HG03095 (cell line): ENCODE results near the gene CCBE1.

Experiments used
- ATAC-seq: cut with Tn5 transposase; IDR thresholded peaks from one replicate; pipeline ENCODE4 v1.9.1; 2021; ENCODE audit warnings: moderate library complexity; ENCODE audit not compliant: unreplicated experiment

CCBE1 gene

DNA sequence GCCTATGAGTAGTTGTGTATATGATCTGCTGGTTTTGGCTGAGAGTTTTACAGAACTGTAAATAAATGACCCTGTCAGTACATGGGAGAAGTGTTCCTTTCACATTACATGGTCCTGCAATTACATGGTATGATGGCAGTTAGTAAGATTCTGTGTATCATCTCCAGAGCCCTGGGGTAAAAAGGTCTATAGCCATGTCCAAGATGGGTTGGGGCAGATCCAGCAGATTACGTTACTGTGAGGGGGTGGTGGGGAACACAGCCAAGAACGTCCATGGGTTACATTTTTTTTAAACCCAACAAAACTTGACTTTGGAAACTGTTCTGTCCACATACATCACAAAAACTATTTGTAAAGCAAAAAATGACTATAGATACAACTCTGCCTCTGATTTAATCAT lies 274.0 kb downstream of the CCBE1 start:
- ATAC-seq = no peak

- no peak for ATAC-seq
These were observed 277.0 kb downstream of the CCBE1 start for GRCh38 chr18:59420244-59420643.

DNA sequence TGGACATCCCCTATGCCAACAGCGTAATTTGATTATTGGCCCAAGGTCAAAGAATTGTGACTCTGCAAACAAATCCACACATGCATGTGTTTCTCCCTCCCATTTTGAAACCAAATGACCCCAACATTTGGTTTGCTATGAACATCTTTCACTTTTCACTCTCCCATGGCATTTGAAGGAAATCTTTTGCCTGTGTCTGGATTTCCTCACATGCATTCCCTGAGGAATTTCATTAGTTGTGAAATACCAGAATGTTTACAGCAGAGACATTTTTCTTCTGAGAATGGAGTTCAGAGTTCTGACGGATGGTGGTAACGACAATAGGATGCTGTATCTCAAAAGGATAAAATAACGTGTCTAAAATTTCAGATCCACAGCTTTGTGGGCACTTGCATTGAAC lies 277.8 kb downstream of the CCBE1 start:
- ATAC-seq = no peak

GRCh38 chr18:59416818-59417217 lies 280.4 kb downstream of the CCBE1 start:
- no peak for ATAC-seq

GRCh38 chr18:59414111-59414653 lies 283.0 kb downstream of the CCBE1 start:
- ATAC-seq = no peak

GRCh38 chr18:59402432-59403090 lies 294.7 kb downstream of the CCBE1 start:
- peak; percentile 99 for ATAC-seq

GRCh38 chr18:59400407-59400806 lies 296.8 kb downstream of the CCBE1 start:
- no peak for ATAC-seq

- ATAC-seq = no peak
These were observed 301.7 kb downstream of the CCBE1 start for GRCh38 chr18:59395226-59396175.

- ATAC-seq = no peak
These were observed 303.8 kb downstream of the CCBE1 start for GRCh38 chr18:59393381-59393780.

DNA sequence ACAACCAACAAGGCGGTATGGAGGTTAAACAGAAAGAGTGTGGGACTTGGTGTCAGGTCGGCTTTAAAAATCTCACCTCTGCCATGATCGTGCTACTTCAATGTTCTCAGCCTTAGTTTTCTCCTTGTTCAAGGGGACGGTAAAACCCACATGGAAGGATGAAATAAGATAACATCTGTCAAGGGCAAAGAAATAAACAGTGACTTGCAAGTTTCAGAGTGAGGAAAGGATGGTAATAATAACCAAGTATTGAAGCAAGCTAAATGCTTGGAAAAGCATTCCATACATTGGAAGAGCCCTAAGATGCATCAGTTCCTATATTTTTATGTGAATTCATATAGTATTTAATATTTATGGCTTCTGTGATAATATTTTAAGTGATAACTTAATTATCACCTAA lies 308.4 kb downstream of the CCBE1 start:
- no peak for ATAC-seq

GRCh38 chr18:59387687-59388565 lies 309.3 kb downstream of the CCBE1 start:
- no peak for ATAC-seq

DNA sequence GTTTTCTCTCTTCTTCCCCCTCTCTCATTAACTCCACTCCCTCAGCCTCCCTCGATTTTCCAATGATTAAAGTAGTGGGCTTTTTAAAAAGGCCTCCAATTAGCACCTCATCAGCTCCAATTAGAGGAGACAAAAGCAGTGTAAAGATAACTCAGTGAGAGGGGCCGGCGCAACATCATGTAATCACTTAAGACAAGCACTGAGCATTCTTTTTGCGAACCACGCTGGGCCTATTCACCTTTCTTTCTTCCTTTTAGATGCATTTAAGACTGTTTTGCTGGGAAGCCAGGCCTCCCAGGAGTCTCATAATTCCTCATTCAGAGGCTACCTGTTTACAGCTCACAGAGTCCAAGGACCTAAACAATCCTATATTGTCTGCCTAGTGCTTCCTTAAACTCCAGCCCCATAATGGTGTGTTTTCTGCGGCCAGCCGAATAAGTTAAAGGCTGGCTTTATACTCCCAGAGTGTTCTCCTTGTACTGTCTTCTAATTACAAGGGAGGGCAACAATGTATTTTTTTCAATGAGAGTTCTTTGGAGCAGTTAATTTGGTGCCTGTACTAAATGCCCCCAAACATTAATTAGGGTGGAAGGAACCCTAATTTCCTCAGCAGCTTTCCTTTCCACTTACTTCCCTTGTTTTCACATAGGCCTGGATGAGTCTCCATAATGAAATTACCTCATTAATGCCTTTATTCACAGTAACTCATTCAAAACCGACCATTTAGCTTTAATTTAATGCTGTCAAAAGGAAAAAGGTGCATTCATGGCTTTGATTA lies 310.1 kb downstream of the CCBE1 start:
- ATAC-seq = no peak

DNA sequence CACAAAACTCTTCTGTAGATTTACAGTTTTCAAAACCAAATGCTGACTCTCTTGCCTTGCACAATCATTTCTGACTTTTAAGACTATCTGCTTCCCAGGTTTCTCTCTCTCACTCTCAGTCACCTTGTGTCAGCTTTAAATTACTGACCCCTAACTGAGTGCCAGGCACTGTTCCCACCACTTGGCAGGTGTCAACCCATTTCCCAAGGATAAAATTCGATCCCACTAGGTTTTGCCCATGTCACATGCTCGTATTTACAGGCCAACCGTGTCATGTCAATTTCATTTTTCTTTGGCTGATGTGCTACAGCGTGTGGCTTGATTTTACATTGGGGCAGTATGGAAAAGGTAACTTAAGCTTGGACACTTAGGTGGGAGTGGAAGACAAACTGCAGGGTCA lies 312.0 kb downstream of the CCBE1 start:
- no peak for ATAC-seq

DNA sequence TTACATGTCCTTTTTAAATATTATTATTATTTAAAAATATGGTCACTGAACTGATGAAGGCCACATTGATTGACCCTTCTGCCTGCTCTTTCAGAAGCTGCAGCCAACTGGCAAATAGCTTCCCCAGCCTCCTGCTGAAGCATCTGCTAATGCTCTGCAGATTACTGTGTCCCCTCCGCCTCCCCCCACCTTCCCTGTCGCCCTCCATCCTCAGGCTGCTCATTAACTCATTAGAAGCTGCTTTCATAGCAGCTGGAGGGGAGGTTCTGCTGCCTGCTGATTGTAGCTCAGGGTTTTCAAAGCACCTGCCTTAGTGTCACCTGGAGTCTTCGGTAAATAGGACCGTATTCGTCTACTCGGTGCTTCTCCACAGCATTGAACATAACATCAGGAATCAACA lies 313.4 kb downstream of the CCBE1 start:
- no peak for ATAC-seq

DNA sequence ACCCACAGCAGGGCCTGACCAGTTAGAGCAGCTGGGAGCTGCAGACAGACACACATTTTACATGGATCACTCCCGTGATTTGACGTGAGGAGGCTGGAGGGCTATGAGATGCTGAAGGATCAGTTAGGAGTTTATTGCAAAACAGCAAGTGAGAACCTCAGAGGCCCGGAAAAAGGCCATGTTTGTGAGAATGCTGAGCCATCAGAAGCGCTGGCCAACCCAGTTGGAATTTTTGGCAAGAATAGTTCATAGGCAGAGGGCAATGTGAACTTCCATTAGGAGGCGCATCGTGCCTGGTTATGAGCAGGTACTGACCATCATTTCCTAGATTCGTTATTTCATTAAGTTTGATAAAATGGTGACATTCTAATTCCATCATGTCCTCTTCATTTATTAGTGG lies 314.8 kb downstream of the CCBE1 start:
- ATAC-seq = no peak

- ATAC-seq = no peak
These were observed 315.3 kb downstream of the CCBE1 start for GRCh38 chr18:59381949-59382348.
